PFSK-1 (cell line): Measurements from ENCODE around the gene CHCHD5.

Experiments
- POLR2AphosphoS5 ChIP-seq: IDR thresholded peaks from 2 replicates; pipeline ENCODE4 v1.6.1; 2012; ENCODE audit warnings: low read depth, mild to moderate bottlenecking, control low read depth, low read length, moderate library complexity
- SIN3A ChIP-seq: IDR thresholded peaks from 2 replicates; pipeline ENCODE4 v1.6.1; 2012; ENCODE audit warnings: mild to moderate bottlenecking, low read length, moderate library complexity, borderline replicate concordance; ENCODE audit not compliant: insufficient read depth
- TF ChIP-seq, protein P1 (sequence below), 2 experiments: IDR thresholded peaks; 2 replicates each; pipeline versions ENCODE4 v1.6.1 to v1.8.0; 2011 to 2012; ENCODE audit warnings: low read depth in 2 of 2, low read length in 2 of 2, control low read depth in 1 of 2, inconsistent platforms in 1 of 2, mild to moderate bottlenecking in 1 of 2, moderate library complexity in 1 of 2; ENCODE audit not compliant: insufficient read depth in 1 of 2

DNA sequence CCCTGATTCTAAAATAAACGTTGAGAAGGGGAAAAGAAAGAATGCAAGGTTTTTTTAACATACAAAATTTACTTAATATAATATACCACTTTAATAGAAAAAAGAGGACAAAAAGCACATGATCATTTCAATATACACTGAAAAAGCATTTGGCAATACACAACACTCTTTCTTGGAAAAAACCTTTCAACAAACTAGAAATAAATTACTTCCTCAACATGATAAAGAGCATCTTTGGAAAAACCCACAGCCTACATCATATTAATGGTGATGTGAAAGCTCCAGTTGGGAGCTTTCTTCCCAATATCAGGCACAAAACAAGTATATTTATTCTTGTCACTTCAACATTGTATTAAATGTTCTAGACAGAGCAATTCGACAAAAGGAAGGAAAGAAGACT lies 45.1 kb upstream of the CHCHD5 start:
- TF ChIP-seq POLR2AphosphoS5: no peak
- no peak for TF ChIP-seq SIN3A
- TF ChIP-seq, protein P1, sequence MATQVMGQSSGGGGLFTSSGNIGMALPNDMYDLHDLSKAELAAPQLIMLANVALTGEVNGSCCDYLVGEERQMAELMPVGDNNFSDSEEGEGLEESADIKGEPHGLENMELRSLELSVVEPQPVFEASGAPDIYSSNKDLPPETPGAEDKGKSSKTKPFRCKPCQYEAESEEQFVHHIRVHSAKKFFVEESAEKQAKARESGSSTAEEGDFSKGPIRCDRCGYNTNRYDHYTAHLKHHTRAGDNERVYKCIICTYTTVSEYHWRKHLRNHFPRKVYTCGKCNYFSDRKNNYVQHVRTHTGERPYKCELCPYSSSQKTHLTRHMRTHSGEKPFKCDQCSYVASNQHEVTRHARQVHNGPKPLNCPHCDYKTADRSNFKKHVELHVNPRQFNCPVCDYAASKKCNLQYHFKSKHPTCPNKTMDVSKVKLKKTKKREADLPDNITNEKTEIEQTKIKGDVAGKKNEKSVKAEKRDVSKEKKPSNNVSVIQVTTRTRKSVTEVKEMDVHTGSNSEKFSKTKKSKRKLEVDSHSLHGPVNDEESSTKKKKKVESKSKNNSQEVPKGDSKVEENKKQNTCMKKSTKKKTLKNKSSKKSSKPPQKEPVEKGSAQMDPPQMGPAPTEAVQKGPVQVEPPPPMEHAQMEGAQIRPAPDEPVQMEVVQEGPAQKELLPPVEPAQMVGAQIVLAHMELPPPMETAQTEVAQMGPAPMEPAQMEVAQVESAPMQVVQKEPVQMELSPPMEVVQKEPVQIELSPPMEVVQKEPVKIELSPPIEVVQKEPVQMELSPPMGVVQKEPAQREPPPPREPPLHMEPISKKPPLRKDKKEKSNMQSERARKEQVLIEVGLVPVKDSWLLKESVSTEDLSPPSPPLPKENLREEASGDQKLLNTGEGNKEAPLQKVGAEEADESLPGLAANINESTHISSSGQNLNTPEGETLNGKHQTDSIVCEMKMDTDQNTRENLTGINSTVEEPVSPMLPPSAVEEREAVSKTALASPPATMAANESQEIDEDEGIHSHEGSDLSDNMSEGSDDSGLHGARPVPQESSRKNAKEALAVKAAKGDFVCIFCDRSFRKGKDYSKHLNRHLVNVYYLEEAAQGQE (IDR thresholded peaks at IDR 0.05; ENCODE audit: insufficient read depth in 1 of 2, low read depth in 2 of 2, low read length in 2 of 2): no peak
